C4-2B (cell line): Measurements from ENCODE around the gene DAP.

Experiments used
- H3K27ac ChIP-seq: fragments of 450-650 bp; 2 replicates; pipeline ENCODE4 v1.5.1; 2017
- ZFX ChIP-seq: fragments of 450-650 bp; IDR thresholded peaks from 2 replicates; pipeline ENCODE4 v1.6.1; 2017
- TF ChIP-seq, protein P1 (sequence below): fragments of 450-650 bp; conservative IDR thresholded peaks from 2 replicates; pipeline ENCODE4 v1.5.1; 2017; ENCODE audit warnings: mild to moderate bottlenecking

The DAP gene

DNA sequence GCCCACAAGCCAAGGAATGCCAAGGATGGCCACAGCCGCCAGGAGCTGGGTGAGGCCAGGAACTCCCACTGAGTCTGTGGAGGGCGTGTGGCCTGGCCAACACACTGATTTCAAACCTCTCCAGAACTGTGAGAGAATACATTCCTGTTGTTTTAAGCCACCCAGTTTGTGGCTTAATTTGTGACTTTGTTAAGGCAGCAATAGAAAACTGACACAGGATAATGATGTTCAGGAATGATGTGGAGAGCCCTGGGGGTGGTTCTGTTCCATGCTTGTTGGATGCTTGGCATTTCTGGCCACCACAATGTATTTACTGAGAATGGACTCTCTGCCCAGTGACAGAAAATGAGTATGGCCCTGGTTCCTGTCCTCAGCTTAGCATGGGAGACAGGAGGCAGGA, 82.8 kb downstream of the DAP start:
- TF ChIP-seq, protein P1, sequence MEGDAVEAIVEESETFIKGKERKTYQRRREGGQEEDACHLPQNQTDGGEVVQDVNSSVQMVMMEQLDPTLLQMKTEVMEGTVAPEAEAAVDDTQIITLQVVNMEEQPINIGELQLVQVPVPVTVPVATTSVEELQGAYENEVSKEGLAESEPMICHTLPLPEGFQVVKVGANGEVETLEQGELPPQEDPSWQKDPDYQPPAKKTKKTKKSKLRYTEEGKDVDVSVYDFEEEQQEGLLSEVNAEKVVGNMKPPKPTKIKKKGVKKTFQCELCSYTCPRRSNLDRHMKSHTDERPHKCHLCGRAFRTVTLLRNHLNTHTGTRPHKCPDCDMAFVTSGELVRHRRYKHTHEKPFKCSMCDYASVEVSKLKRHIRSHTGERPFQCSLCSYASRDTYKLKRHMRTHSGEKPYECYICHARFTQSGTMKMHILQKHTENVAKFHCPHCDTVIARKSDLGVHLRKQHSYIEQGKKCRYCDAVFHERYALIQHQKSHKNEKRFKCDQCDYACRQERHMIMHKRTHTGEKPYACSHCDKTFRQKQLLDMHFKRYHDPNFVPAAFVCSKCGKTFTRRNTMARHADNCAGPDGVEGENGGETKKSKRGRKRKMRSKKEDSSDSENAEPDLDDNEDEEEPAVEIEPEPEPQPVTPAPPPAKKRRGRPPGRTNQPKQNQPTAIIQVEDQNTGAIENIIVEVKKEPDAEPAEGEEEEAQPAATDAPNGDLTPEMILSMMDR: no peak
- TF ChIP-seq ZFX: no peak
- no peak overlapping the region for H3K27ac ChIP-seq

DNA sequence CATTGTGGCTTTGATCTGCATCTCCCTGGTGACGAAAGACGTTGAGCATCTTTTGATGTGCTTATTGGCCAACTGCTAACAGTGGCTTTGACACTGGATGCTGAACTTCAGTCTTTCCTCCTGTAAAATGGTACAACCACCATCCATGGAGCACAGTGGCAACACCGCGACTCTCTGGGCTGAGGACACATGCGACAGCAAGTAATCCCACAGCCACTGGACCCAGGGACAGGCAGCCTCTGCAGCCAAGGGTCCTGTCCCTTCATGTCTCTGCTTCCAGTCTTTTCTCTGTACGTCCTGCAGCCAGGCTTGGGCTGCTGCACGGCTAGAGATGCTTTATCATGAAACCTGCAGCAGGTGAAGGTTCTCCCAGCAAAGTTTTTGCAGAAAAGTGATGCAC, 83.5 kb downstream of the DAP start:
- no peak for TF ChIP-seq ZFX
- TF ChIP-seq, protein P1: no peak

DNA sequence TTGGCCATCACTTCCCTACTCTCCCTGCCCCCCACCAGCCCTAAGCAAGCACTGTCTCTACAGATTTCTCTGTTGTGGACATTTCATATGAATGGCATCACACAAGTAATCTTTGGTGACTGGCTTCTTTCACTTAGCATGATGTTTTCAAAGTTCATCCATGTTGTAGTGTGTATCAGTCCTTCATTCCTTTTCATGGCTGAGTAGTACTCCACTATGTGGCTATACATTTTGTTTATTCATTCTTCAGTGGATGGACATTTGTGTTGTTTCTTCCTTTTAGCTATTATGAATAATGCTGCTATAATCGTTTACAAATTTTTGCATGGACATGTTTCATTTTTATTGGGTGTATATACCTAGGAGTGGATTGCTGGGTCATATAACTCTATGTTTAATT, 84.1 kb downstream of the DAP start:
- no peak overlapping the region for H3K27ac ChIP-seq
- TF ChIP-seq, protein P1: no peak
- no peak for TF ChIP-seq ZFX

More for the DNA sequence above, 83.5 kb downstream of the DAP start:
- H3K27ac ChIP-seq: no peak overlapping the region

DNA sequence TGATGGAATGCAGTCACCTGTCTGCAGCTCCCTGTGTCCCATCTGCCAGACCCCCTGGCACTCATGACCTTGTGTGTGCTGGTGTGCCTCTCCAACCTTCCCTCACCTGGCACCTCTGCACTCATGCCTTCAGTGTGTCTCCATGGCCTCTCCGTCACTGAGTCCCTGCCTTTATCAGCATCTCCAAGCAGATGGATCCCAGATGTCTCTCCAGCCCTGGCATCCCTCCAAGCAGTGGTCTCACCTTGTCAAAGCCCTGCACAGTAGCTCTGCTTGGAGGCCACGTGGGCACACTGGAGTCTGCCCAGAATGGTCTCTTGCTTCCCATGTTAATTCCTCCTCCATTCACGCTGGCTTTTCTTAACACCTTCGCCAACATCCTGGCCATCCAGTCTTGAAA, 84.8 kb downstream of the DAP start:
- TF ChIP-seq ZFX: no peak
- TF ChIP-seq, protein P1: no peak
- no peak overlapping the region for H3K27ac ChIP-seq

DNA sequence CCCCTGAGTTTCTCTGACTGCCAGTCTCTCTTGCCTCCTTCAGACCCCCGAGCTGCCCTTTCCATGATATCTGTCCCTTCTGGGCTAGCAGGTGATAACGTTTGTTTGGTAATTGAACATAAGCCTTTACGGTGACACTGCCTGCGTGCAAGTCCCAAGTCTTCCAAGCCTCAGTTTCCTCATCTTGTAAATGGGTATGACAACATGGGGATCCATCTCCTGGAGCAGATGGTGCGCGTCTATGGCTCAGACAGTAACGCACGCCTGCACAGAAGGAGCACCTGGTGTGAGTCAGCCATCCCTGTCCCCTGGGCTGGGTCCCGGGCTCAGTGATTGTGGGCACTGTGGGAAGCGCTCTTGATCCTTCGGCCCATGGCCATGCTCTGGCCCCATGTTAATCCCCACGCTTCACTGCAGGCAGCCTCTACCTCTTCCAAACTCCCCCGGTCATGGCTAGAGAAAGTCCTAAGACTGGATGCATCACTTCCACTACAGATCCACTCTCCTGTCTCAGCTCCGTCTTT, 85.8 kb downstream of the DAP start:
- H3K27ac ChIP-seq: no peak overlapping the region
- TF ChIP-seq, protein P1: no peak
- TF ChIP-seq ZFX: no peak

DNA sequence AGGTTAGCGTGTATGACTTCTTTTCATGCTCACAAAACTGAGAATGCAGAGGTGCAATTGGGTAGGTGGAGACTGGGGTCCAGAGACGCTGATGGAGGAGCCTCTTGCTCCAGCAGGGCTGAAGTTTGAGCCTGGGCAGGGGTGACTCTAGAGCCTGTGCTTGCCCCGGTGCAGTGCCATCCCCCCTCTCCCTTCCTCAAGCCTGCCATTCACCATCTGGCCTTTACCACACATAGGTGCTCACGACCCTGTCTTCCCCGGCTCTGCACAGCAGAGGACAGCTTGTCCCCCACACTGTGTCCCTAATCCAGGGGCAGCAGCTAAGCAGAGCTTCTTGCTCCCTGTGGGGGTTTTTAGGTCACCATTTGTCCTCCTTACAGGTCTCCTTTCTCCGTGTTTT, 86.5 kb downstream of the DAP start:
- no peak overlapping the region for H3K27ac ChIP-seq
- TF ChIP-seq, protein P1: no peak
- TF ChIP-seq ZFX: no peak

DNA sequence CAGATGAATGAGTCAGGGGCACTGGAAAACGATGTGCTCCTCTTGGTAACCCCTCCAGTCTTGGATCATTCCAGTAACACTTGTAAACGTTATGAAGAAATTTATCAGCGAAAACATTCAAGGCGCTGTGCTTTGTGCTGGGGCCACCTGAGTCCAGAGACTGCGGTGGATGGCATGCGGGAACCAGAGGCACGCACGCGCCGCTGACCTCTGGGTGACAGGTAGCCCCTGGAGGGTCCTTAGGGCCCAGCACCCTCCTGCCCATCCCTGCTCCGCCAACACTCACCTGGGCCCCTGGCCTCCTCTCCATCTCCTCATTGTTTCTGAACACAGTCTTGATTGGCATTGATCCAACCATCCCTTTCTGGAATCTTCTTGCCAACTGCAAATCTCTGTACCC, 86.9 kb downstream of the DAP start:
- TF ChIP-seq, protein P1: no peak
- no peak for TF ChIP-seq ZFX
- H3K27ac ChIP-seq: no peak overlapping the region
